Hepatocyte (in vitro differentiated cells): Measurements from ENCODE around the gene KRTAP2-2.

Source experiments
- CTCF ChIP-seq: fragments of 200-600 bp; sonication (generic); IDR thresholded peaks from 2 replicates; pipeline ENCODE4 v1.5.1; 2016; ENCODE audit warnings: antibody characterized with exemption, mild to moderate bottlenecking; ENCODE audit not compliant: poor library complexity
- EZH2phosphoT487 ChIP-seq: fragments of 200-600 bp; sonication (generic); IDR thresholded peaks from one replicate; pipeline ENCODE4 v1.6.1; 2018; ENCODE audit warnings: antibody characterized with exemption, mild to moderate bottlenecking, low read depth, moderate library complexity; ENCODE audit not compliant: unreplicated experiment, severe bottlenecking

DNA sequence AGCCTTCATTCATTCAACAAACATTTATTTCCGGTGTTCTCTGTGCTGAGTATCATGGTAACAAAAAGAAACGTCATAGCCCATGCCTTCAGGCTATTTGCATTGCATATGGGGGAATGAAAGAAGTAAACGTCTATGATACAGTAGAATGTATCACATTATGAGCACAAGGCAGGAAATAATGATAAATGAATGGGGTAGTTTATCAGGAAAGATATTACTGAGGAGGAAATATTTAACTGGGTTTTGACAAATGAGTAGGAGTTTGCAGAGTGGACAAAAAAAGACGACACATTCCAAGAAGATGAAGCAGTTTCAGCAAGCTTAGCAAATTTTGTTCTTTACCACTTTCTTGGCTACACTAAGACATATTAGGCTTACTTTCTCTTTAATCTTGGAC is 27.6 kb upstream of the KRTAP2-2 start:
- TF ChIP-seq CTCF (no peak), EZH2phosphoT487 (no peak)
